ENCODE data around the gene PEF1.

Gene PEF1

GRCh38 chr1:31689379-31689778, 44.7 kb upstream of the PEF1 start:
- TF ChIP-seq CTCF (IDR thresholded peaks at IDR 0.05; ENCODE audit: insufficient read depth, low read length, poor library complexity, severe bottlenecking) = no peak
- no peak for TF ChIP-seq EZH2phosphoT487 (conservative IDR thresholded peaks at IDR 0.05; ENCODE audit: low read length)
- no peaks in the 10 kb centered on the region for H3F3A ChIP-seq (ENCODE audit: insufficient read depth)
- H3K4me3 ChIP-seq (ENCODE audit: insufficient read depth, low read length, poor library complexity, severe bottlenecking) = no peak overlapping the region
- H3K9me3 ChIP-seq (ENCODE audit: insufficient read depth, low read length) = no peaks in the 10 kb centered on the region
- no peak overlapping the region for H3K9ac ChIP-seq (ENCODE audit: low read length)
- no peak overlapping the region for H3K4me2 ChIP-seq (ENCODE audit: low read depth, low read length, poor library complexity, severe bottlenecking)
- H3K27me3 ChIP-seq (ENCODE audit: low read length) = no peaks in the 10 kb centered on the region
- H3K27ac ChIP-seq (ENCODE audit: low read depth, low read length) = no peak overlapping the region
- H3K9me2 ChIP-seq (replicated peaks; ENCODE audit: insufficient read depth, low read length) = no peaks in the 10 kb centered on the region
- H3K79me2 ChIP-seq (ENCODE audit: insufficient read depth, low read length) = no peaks in the 10 kb centered on the region
- no peaks in the 10 kb centered on the region for H4K20me1 ChIP-seq (ENCODE audit: low read depth, low read length)
- no peaks in the 10 kb centered on the region for H3K36me3 ChIP-seq (ENCODE audit: low read length)
- no peak overlapping the region for H2AFZ ChIP-seq (ENCODE audit: low read depth, low read length, severe bottlenecking)

GRCh38 chr1:31688233-31688918, 43.7 kb upstream of the PEF1 start:
- no peaks in the 10 kb centered on the region for H3F3A ChIP-seq (ENCODE audit: insufficient read depth)
- H3K4me2 ChIP-seq (ENCODE audit: low read depth, low read length, poor library complexity, severe bottlenecking) = no peak overlapping the region
- no peaks in the 10 kb centered on the region for H3K9me2 ChIP-seq (replicated peaks; ENCODE audit: insufficient read depth, low read length)
- no peak overlapping the region for H3K9ac ChIP-seq (ENCODE audit: low read length)
- H3K79me2 ChIP-seq (ENCODE audit: insufficient read depth, low read length) = no peaks in the 10 kb centered on the region
- H3K9me3 ChIP-seq (ENCODE audit: insufficient read depth, low read length) = no peaks in the 10 kb centered on the region
- H2AFZ ChIP-seq (ENCODE audit: low read depth, low read length, severe bottlenecking) = no peak overlapping the region
- H3K27ac ChIP-seq (ENCODE audit: low read depth, low read length) = no peak overlapping the region
- H3K36me3 ChIP-seq (ENCODE audit: low read length) = no peaks in the 10 kb centered on the region
- no peak for TF ChIP-seq CTCF (IDR thresholded peaks at IDR 0.05; ENCODE audit: insufficient read depth, low read length, poor library complexity, severe bottlenecking)
- no peak for TF ChIP-seq EZH2phosphoT487 (conservative IDR thresholded peaks at IDR 0.05; ENCODE audit: low read length)
- no peaks in the 10 kb centered on the region for H3K27me3 ChIP-seq (ENCODE audit: low read length)
- no peak overlapping the region for H3K4me3 ChIP-seq (ENCODE audit: insufficient read depth, low read length, poor library complexity, severe bottlenecking)
- H4K20me1 ChIP-seq (ENCODE audit: low read depth, low read length) = no peaks in the 10 kb centered on the region

DNA sequence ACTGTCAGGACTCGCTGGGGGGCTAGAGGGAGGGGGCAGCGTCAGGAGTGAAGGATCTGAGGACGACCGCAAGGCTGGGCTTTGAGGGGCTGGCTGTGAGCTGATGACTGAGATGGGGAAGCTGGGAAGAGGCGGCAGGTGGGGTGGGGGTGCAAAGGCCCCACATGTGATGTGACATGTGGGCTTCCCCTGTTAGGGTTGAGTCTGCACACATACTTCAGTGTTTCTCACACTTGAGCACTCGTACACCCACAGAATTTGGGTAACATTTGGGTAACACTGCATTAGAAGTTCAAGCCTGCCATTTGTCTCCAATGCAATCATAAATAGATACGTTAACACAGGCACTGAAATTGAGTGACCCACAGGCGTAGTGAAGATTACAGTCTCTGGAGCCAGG, 42.9 kb upstream of the PEF1 start:
- Histone ChIP-seq H3K4me2 (ENCODE audit: low read depth, low read length, poor library complexity, severe bottlenecking) (no peak overlapping the region), H3K27ac (ENCODE audit: low read depth, low read length) (no peak overlapping the region), H3F3A (ENCODE audit: insufficient read depth) (no peaks in the 10 kb centered on the region), H3K36me3 (ENCODE audit: low read length) (no peaks in the 10 kb centered on the region), H3K4me3 (ENCODE audit: insufficient read depth, low read length, poor library complexity, severe bottlenecking) (no peak overlapping the region), H3K9ac (ENCODE audit: low read length) (no peak overlapping the region), H3K9me2 (replicated peaks; ENCODE audit: insufficient read depth, low read length) (no peaks in the 10 kb centered on the region), H3K9me3 (ENCODE audit: insufficient read depth, low read length) (no peaks in the 10 kb centered on the region), H3K27me3 (ENCODE audit: low read length) (no peaks in the 10 kb centered on the region), H2AFZ (ENCODE audit: low read depth, low read length, severe bottlenecking) (no peak overlapping the region), H4K20me1 (ENCODE audit: low read depth, low read length) (no peaks in the 10 kb centered on the region), H3K79me2 (ENCODE audit: insufficient read depth, low read length) (no peaks in the 10 kb centered on the region)
- TF ChIP-seq CTCF (IDR thresholded peaks at IDR 0.05; ENCODE audit: insufficient read depth, low read length, poor library complexity, severe bottlenecking) (no peak), EZH2phosphoT487 (conservative IDR thresholded peaks at IDR 0.05; ENCODE audit: low read length) (no peak)
